ENCODE data around the gene ARL2. TPM values are rescaled to one million over a fixed set of nuclear protein-coding genes. Genes with fewer than 3 reads are reported as not detected.

ARL2 gene
- polyA plus RNA-seq, 1 experiment, result 141 TPM

DNA sequence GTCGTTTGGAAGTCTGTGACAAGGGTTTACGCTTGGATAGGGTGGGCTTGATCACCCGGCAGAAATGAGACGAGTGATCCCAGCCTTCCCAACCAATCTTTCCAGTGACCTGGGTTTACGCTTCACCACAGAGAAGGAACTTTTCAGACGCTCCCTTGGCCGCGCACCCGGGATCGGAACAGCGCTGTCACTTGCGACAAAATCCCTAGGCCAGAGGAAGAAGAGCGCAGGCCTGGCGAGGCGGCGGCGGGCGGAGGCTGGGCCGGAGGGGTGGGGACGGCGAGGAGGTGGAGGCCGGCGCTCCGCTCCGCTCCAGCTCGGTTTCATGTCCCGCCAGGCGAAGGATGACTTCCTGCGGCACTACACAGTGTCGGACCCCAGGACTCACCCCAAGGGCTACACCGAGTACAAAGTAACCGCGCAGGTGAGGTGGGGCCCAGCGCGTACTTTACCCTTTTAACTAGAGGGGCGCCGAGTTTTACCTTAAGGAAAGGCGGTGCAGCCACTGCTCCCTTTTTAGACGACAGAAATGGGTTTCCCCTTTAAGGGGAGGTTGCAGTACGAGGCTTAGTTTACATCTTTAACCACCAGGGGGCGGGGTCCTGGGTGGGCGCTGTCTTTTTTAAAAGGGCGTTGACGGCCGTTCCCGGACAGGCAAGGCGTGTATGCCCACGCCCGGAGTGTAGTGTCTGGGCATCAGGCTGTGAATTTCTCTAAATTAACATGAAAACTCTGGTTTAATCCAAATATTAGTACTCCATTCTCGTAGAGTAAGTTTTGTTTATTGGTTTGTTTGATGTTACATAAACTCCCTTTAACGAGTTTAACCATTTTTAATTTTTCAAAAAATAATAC lies 13.5 kb downstream of the ARL2 start, which contains the start of gene SNX15:
TSS of gene SNX15 (plus strand) at position 227 of the 855 bp plus-strand sequence. CDS start at position 326, 99 bp downstream.
- TF ChIP-seq, protein P1, sequence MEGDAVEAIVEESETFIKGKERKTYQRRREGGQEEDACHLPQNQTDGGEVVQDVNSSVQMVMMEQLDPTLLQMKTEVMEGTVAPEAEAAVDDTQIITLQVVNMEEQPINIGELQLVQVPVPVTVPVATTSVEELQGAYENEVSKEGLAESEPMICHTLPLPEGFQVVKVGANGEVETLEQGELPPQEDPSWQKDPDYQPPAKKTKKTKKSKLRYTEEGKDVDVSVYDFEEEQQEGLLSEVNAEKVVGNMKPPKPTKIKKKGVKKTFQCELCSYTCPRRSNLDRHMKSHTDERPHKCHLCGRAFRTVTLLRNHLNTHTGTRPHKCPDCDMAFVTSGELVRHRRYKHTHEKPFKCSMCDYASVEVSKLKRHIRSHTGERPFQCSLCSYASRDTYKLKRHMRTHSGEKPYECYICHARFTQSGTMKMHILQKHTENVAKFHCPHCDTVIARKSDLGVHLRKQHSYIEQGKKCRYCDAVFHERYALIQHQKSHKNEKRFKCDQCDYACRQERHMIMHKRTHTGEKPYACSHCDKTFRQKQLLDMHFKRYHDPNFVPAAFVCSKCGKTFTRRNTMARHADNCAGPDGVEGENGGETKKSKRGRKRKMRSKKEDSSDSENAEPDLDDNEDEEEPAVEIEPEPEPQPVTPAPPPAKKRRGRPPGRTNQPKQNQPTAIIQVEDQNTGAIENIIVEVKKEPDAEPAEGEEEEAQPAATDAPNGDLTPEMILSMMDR (IDR thresholded peaks at IDR 0.05; ENCODE audit: insufficient read depth, low read depth, low read length), result peak; percentile 81
- H3K27me3 ChIP-seq (ENCODE audit: control insufficient read depth, insufficient read depth, low read length), result no peaks in the 10 kb centered on the region
- peak within 1 kb of the TSS; percentile 61 for H3K4me3 ChIP-seq (ENCODE audit: low read depth, low read length)
- peak; percentile 75 for DNase-seq (ENCODE audit: low read depth)
- ChIA-PET POLR2A (no interaction called here), CTCF (interaction anchor here (0.7 to 6.6 kb wide), 6 partner anchors 9 to 91 kb away, joined by 3 to 56 read pairs (median 3); partner anchors contain the start of genes ARL2 and ZNHIT2)
- H3K36me3 ChIP-seq (ENCODE audit: control insufficient read depth, insufficient read depth, low read length), result peaks cover 5% of the 10 kb centered on the region; the same call in 1 of the 2 replicates

DNA sequence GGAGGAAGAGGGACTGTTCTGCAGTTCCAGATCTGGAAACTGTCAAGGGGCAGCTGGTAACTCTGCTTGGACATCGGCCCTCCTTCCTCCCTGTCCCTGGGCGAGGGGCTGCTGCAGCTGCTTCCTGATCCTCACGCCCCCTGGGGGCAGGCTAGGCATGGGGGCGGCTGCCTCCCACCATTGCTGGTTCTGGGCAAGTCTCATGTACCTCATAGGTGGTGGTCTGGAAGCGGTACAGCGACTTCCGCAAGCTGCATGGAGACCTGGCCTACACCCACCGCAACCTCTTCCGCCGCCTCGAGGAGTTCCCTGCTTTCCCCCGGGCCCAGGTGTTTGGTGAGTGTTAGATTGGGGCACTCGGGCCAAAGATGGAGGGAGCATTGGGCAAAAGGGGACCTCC lies 18.3 kb downstream of the ARL2 start:
- DNase-seq (ENCODE audit: low read depth), result no peak
- H3K4me3 ChIP-seq (ENCODE audit: low read depth, low read length), result no peak overlapping the region
- ChIA-PET CTCF (interaction anchor here (2.0 kb wide), 1 partner anchor 18 kb away, joined by 5 read pairs; the partner anchor contains the start of gene ARL2), POLR2A (no interaction called here)
- no peaks in the 10 kb centered on the region for H3K27me3 ChIP-seq (ENCODE audit: control insufficient read depth, insufficient read depth, low read length)
- H3K36me3 ChIP-seq (ENCODE audit: control insufficient read depth, insufficient read depth, low read length), result peaks cover 15% of the 10 kb centered on the region
- TF ChIP-seq, protein P1 (IDR thresholded peaks at IDR 0.05; ENCODE audit: insufficient read depth, low read depth, low read length), result no peak

DNA sequence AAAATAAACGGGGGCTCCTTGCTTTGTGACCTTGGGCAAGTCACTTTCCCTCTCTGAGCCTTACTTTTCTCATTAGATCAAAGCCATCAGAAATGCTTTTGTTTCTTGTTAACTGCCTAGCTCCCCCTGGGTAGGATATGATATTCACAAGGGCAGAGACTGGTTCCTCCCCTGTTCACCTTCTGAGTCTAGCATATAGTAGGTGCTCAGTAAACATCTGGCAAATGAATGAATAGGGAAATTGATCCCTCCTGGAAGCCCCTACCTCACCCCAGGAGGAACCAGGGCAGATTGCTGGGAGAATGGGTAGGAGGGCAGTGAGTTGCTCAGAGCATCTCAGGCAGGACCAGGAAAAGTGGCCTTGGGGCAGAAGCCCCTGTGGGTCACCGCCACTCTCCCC lies 20.5 kb downstream of the ARL2 start:
- ChIA-PET CTCF (no interaction called here), POLR2A (no interaction called here)
- Histone ChIP-seq H3K4me3 (ENCODE audit: low read depth, low read length) (no peak overlapping the region), H3K27me3 (ENCODE audit: control insufficient read depth, insufficient read depth, low read length) (no peaks in the 10 kb centered on the region), H3K36me3 (ENCODE audit: control insufficient read depth, insufficient read depth, low read length) (peaks cover 21% of the 10 kb centered on the region)
- DNase-seq (ENCODE audit: low read depth), result no peak
- TF ChIP-seq, protein P1 (IDR thresholded peaks at IDR 0.05; ENCODE audit: insufficient read depth, low read depth, low read length), result no peak

DNA sequence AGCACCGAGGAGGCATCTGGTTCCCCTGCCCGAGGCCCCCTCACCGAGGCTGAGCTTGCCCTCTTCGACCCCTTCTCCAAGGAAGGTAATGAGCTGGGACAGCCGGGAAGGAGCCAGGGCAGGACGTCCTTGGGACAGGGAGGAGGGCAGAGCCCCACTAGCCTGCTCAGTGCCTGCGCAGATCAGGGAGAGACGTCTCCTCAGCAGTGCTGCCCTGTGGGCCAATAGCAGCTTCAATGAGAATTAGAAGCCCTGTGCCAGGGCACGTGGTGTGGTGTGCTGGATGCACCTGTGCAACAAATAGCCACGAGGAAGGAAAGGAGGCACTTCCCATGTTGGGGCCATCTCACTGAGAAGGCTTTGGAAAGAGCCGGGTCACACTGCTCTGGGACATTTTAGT lies 21.6 kb downstream of the ARL2 start:
- peaks cover 22% of the 10 kb centered on the region for H3K36me3 ChIP-seq (ENCODE audit: control insufficient read depth, insufficient read depth, low read length)
- TF ChIP-seq, protein P1 (IDR thresholded peaks at IDR 0.05; ENCODE audit: insufficient read depth, low read depth, low read length), result no peak
- no peak overlapping the region for H3K4me3 ChIP-seq (ENCODE audit: low read depth, low read length)
- no peaks in the 10 kb centered on the region for H3K27me3 ChIP-seq (ENCODE audit: control insufficient read depth, insufficient read depth, low read length)
- no peak for DNase-seq (ENCODE audit: low read depth)
- ChIA-PET CTCF (no interaction called here), POLR2A (no interaction called here)

DNA sequence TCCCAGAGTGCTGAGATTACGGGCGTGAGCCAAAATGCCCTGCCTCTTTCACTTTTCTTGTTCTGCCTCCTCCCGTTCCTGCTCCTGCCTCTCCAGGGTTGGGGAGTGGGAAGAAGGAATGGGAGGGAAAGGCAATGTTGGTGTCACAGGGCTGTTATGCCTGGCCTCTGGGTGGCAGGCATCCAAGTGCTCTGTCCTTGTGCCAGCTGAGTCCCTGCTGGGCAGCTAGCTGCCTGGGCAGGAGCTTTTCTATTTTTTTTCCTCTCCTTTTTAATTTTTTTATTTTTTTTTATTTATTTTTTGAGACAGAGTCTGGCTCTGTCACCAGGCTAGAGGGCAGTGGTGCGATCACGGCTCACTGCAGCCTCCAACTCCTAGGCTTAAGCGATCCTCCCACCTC lies 23.0 kb downstream of the ARL2 start:
- TF ChIP-seq, protein P1 (IDR thresholded peaks at IDR 0.05; ENCODE audit: insufficient read depth, low read depth, low read length), result no peak
- peaks cover 22% of the 10 kb centered on the region for H3K36me3 ChIP-seq (ENCODE audit: control insufficient read depth, insufficient read depth, low read length)
- H3K27me3 ChIP-seq (ENCODE audit: control insufficient read depth, insufficient read depth, low read length), result no peaks in the 10 kb centered on the region
- CTCF ChIA-PET, result interaction anchor here (0.6 to 0.9 kb wide), 2 partner anchors 22 to 76 kb away, joined by 3 to 4 read pairs; no protein-coding TSS in a partner anchor
- DNase-seq (ENCODE audit: low read depth), result no peak
- no peak overlapping the region for H3K4me3 ChIP-seq (ENCODE audit: low read depth, low read length)
- POLR2A ChIA-PET, result no interaction called here

All from BJ (cell line).